ENCODE measurements around the gene SEMA3E. TPM values are rescaled to one million over a fixed set of nuclear protein-coding genes. Genes with fewer than 3 reads are reported as not detected.

The SEMA3E gene
- total RNA-seq, 1 donor from 2014 or later: 0.35 TPM

- no peak overlapping the region for H3K4me3 ChIP-seq (ENCODE audit: low read depth, low read length)
- no peak for TF ChIP-seq CTCF (conservative IDR thresholded peaks at IDR 0.05; ENCODE audit: low read depth, low read length)
- DNase-seq (ENCODE audit: low read depth): no peak
These were observed 222.6 kb downstream of the SEMA3E start for GRCh38 chr7:83426325-83426724.

DNA sequence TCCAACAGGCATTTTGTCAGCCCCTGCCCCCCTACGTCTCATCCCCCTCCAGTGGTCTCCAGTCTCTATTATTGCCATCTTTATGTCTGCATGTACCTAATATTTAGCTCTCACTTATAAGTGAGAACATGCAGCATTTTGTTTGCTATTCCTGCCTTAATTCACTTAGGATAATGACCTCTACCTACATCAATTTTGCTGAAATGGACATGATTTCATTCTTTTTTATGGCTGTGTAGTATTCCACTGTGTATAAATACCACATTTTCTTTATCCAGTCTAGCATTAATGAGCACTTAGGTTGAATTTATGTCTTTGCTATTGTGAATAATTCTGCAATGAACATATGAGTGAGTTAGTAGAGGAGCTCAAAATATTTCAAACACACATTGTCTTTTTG lies 229.9 kb downstream of the SEMA3E start:
- no peak for DNase-seq (ENCODE audit: low read depth)
- TF ChIP-seq CTCF (conservative IDR thresholded peaks at IDR 0.05; ENCODE audit: low read depth, low read length): no peak
- no peak overlapping the region for H3K4me3 ChIP-seq (ENCODE audit: low read depth, low read length)

GRCh38 chr7:83415840-83416239 lies 233.1 kb downstream of the SEMA3E start:
- DNase-seq (ENCODE audit: low read depth): no peak
- TF ChIP-seq CTCF (conservative IDR thresholded peaks at IDR 0.05; ENCODE audit: low read depth, low read length): no peak
- H3K4me3 ChIP-seq (ENCODE audit: low read depth, low read length): no peak overlapping the region

DNA sequence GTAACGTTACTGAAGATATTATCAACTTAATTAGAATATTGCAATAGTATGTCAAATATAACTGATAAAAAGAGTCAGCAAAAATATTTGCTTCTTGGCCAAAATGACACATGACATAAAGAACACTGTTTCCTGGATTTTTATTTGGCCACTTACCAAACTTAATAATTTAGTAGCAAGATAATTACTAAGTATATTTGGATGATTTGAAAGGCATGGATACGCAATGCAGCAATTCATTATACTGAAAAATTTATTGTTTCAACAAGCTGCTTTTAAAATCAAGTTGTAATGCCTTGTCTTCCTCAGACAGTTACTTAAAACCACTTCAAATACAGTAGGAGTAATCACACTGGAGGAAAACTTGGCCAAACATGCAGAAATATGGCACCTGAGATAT lies 234.0 kb downstream of the SEMA3E start:
- TF ChIP-seq CTCF (conservative IDR thresholded peaks at IDR 0.05; ENCODE audit: low read depth, low read length): no peak
- H3K4me3 ChIP-seq (ENCODE audit: low read depth, low read length): no peak overlapping the region
- no peak for DNase-seq (ENCODE audit: low read depth)

GRCh38 chr7:83413831-83414230 lies 235.1 kb downstream of the SEMA3E start:
- no peak for TF ChIP-seq CTCF (conservative IDR thresholded peaks at IDR 0.05; ENCODE audit: low read depth, low read length)
- no peak overlapping the region for H3K4me3 ChIP-seq (ENCODE audit: low read depth, low read length)
- DNase-seq (ENCODE audit: low read depth): no peak

GRCh38 chr7:83413424-83413823 lies 235.5 kb downstream of the SEMA3E start:
- no peak for DNase-seq (ENCODE audit: low read depth)
- no peak for TF ChIP-seq CTCF (conservative IDR thresholded peaks at IDR 0.05; ENCODE audit: low read depth, low read length)
- H3K4me3 ChIP-seq (ENCODE audit: low read depth, low read length): no peak overlapping the region

DNA sequence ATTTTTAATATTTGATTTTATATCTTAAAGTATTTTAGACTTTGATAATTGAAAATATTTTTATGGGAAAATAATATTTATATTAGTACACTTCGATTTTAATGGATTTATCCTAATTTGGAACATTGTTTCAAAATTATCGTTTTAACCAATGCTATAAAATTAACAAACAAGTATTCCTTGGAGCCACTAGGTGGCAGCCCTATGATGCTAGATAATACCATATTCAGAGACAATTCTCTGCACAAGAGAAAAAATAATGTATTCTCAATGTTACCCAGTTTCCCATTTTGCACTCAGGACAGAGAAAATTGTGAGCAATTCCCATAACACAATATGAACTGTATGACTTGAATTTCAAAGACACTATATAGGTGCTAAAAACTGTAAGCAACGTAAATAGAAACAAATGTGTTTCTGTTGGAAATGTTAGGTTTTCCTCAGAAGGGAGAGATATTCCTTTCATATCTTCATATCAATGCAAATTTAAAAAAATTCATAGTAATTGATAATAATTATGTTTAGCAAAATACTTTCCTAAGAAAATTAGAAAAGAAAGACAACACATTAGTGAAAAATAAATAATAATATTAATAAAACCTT lies 237.8 kb downstream of the SEMA3E start:
- peak; percentile 9 for DNase-seq (ENCODE audit: low read depth)
- TF ChIP-seq CTCF (conservative IDR thresholded peaks at IDR 0.05; ENCODE audit: low read depth, low read length): peak; percentile 80
- no peak overlapping the region for H3K4me3 ChIP-seq (ENCODE audit: low read depth, low read length)
